NB4 (cell line): ENCODE measurements around the gene SLC11A1.

Experiments used
- CTCF ChIP-seq: IDR thresholded peaks from one replicate; pipeline ENCODE4 v1.5.1; 2012; ENCODE audit warnings: low read depth, low read length
- MYC ChIP-seq: IDR thresholded peaks from 2 replicates; pipeline ENCODE4 v1.6.1; 2011; ENCODE audit warnings: low read depth, low read length
- POLR2A ChIP-seq: IDR thresholded peaks from 2 replicates; pipeline ENCODE4 v1.6.1; 2011; ENCODE audit warnings: mild to moderate bottlenecking; ENCODE audit not compliant: insufficient read length; ENCODE audit errors: extremely low read depth
- TF ChIP-seq, protein P1 (sequence below): IDR thresholded peaks from 2 replicates; pipeline ENCODE4 v1.6.1; 2011; ENCODE audit warnings: low read depth, low read length

- no peak for TF ChIP-seq CTCF
- TF ChIP-seq MYC: no peak
- no peak for TF ChIP-seq POLR2A
- TF ChIP-seq, protein P1, sequence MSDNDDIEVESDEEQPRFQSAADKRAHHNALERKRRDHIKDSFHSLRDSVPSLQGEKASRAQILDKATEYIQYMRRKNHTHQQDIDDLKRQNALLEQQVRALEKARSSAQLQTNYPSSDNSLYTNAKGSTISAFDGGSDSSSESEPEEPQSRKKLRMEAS: no peak
Observed at GRCh38 chr2:218419630-218420216, 37.6 kb downstream of the SLC11A1 start.
